CD14-positive monocyte (primary cell): ENCODE data around the gene H19. TPM values are rescaled to one million over a fixed set of nuclear protein-coding genes. Genes with fewer than 3 reads are reported as not detected.

ENCODE experiments used
- DNase-seq, 3 donors: peaks; one replicate each; pipeline ENCODE4 v3.0.0-alpha.2; 2011 to 2022
- H2AFZ ChIP-seq: 2 replicates; pipeline ENCODE4 v1.6.0; 2012; ENCODE audit warnings: mild to moderate bottlenecking, low read depth, low read length, inconsistent platforms; ENCODE audit not compliant: insufficient read depth, poor library complexity, severe bottlenecking
- H3K27ac ChIP-seq, 2 donors: 1 replicate in 1 of 2; 2 replicates in 1 of 2; pipeline ENCODE4 v1.5.1; 2012 to 2013; ENCODE audit warnings: low read length in 2 of 2, control low read depth in 1 of 2, inconsistent platforms in 1 of 2, low read depth in 1 of 2, mild to moderate bottlenecking in 1 of 2
- H3K27me3 ChIP-seq, 2 donors: one replicate each; pipeline versions ENCODE4 v1.6.0 to v1.6.1; 2011 to 2013; ENCODE audit warnings: low read length in 2 of 2; ENCODE audit not compliant: control insufficient read depth in 2 of 2, insufficient read depth in 2 of 2
- H3K36me3 ChIP-seq, 2 donors: replicated peaks in 1 of 2; 1 replicate in 1 of 2; 2 replicates in 1 of 2; pipeline versions ENCODE4 v1.5.1 to v1.6.1; 2012 to 2013; ENCODE audit warnings: low read length in 2 of 2, control low read depth in 1 of 2, inconsistent platforms in 1 of 2, mild to moderate bottlenecking in 1 of 2; ENCODE audit not compliant: insufficient read depth in 2 of 2, control insufficient read depth in 1 of 2
- H3K4me1 ChIP-seq, 2 donors: 1 replicate in 1 of 2; 2 replicates in 1 of 2; pipeline versions ENCODE4 v1.5.1 to v1.6.1; 2012 to 2013; ENCODE audit warnings: low read length in 2 of 2, control low read depth in 1 of 2, inconsistent platforms in 1 of 2, mild to moderate bottlenecking in 1 of 2, moderate library complexity in 1 of 2; ENCODE audit not compliant: insufficient read depth in 2 of 2, control insufficient read depth in 1 of 2
- H3K4me2 ChIP-seq: replicated peaks from 2 replicates; pipeline ENCODE3; 2012; ENCODE audit warnings: low read length, moderate library complexity, mild to moderate bottlenecking; ENCODE audit not compliant: poor library complexity, severe bottlenecking; ENCODE audit errors: extremely low read depth
- H3K4me3 ChIP-seq, 3 experiments: fragments of 200-600 bp in 1 of 3; sonication (generic) in 1 of 3; replicated peaks in 1 of 3; 1 replicate in 2 of 3; 2 replicates in 1 of 3; pipeline ENCODE4 v1.5.1; 2011 to 2013; ENCODE audit warnings: low read length in 3 of 3, mild to moderate bottlenecking in 3 of 3, control low read depth in 2 of 3, low read depth in 2 of 3, inconsistent platforms in 1 of 3, moderate library complexity in 1 of 3
- H3K79me2 ChIP-seq: 2 replicates; pipeline ENCODE4 v1.6.0; 2012; ENCODE audit warnings: mild to moderate bottlenecking, control low read depth, inconsistent platforms, low read length, moderate library complexity; ENCODE audit not compliant: insufficient read depth
- H3K9ac ChIP-seq: 2 replicates; pipeline ENCODE4 v1.6.0; 2017; ENCODE audit warnings: low read length, mild to moderate bottlenecking; ENCODE audit not compliant: insufficient read depth, poor library complexity, severe bottlenecking
- H3K9me3 ChIP-seq, 2 donors: replicated peaks in 1 of 2; 1 replicate in 1 of 2; 2 replicates in 1 of 2; pipeline versions ENCODE4 v1.5.1 to v1.6.1; 2012 to 2013; ENCODE audit warnings: low read length in 2 of 2, control low read depth in 1 of 2; ENCODE audit not compliant: control insufficient read depth in 1 of 2, insufficient read depth in 1 of 2
- H4K20me1 ChIP-seq: 2 replicates; pipeline ENCODE4 v1.6.0; 2012; ENCODE audit warnings: mild to moderate bottlenecking, low read length, control low read depth, moderate library complexity; ENCODE audit not compliant: insufficient read depth
- H3K27ac Mint-ChIP-seq, 7 donors: one replicate each; pipeline ENCODE4 v1.8.0; 2020; ENCODE audit warnings: mild to moderate bottlenecking in 7 of 7, mixed read lengths in 7 of 7, moderate library complexity in 6 of 7, inconsistent platforms in 2 of 7
- H3K27me3 Mint-ChIP-seq, 3 donors: one replicate each; pipeline ENCODE4 v1.8.0; 2021 to 2022; ENCODE audit warnings: low read depth in 3 of 3, mild to moderate bottlenecking in 3 of 3, mixed read lengths in 3 of 3, moderate library complexity in 3 of 3, inconsistent platforms in 1 of 3
- H3K36me3 Mint-ChIP-seq, 2 donors: one replicate each; pipeline ENCODE4 v1.8.0; 2020; ENCODE audit warnings: mixed read lengths in 2 of 2, inconsistent platforms in 1 of 2, mild to moderate bottlenecking in 1 of 2
- H3K4me1 Mint-ChIP-seq: one replicate; pipeline ENCODE4 v1.8.0; 2020; ENCODE audit warnings: mild to moderate bottlenecking, mixed read lengths
- H3K4me3 Mint-ChIP-seq, 2 donors: one replicate each; pipeline ENCODE4 v1.8.0; 2020; ENCODE audit warnings: mild to moderate bottlenecking in 2 of 2, mixed read lengths in 2 of 2, moderate library complexity in 1 of 2
- H3K9me3 Mint-ChIP-seq, 7 donors: one replicate each; pipeline ENCODE4 v1.8.0; 2020 to 2022; ENCODE audit warnings: mixed read lengths in 7 of 7, mild to moderate bottlenecking in 6 of 7, moderate library complexity in 6 of 7, inconsistent platforms in 2 of 7
- WGBS: methylation state at CpG from one replicate; pipeline ENCODE4 v1.1.5; 2013; ENCODE audit warnings: missing lambda C conversion rate; ENCODE audit not compliant: insufficient coverage; 5-methylcytosine and 5-hydroxymethylcytosine counted together
- intact Hi-C, 2 donors: fragments of 100-400 bp; cut with micrococcal nuclease; formaldehyde crosslinking; loops; one replicate each; pipeline versions ENCODE4 v1.15.0 to v1.15.1; 2023
- polyA plus RNA-seq, 3 donors: library from polyadenylated mRNA; depleted of rRNA in 1 of 3; unstranded in 2 of 3; stranded (reverse) in 1 of 3; fragments of 300-500 nt in 2 of 3; fragments of >200 nt in 1 of 3; fragmentation: Illumina TruSeq in 2 of 3; gene quantifications; 1 replicate in 2 of 3; 2 replicates in 1 of 3; pipeline ENCODE4 v1.2.3, GENCODE V29; 2012 to 2021
- TF ChIP-seq, protein P1 (sequence below): fragments of 200-600 bp; IDR thresholded peaks from one replicate; pipeline ENCODE4 v1.8.0; 2022; ENCODE audit warnings: antibody characterized with exemption, mild to moderate bottlenecking

Gene H19
- polyA plus RNA-seq, 3 donors = 0.47 TPM; not detected in 2

DNA sequence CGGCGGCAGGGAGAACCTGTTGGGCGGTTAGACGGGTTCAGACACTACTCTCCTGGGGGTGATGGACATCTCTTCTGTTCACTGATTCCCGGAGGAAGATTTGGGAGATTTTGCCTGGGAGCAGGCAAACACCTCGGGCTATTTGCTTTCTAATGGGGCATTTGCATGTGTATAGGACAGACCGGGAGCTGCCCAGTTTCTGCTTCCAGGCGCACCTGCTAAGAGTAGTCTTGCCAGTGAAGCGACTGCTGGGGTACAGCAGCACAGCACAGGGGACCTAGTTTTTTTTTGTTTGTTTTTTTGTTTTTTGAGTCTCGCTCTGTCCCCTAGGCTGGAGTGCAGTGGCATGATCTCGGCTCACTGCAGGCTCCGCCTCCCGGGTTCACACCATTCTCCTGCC is 6.8 kb upstream of the H19 start:
- no peak overlapping the region for H3K4me2 ChIP-seq
- H3K9me3 ChIP-seq = no peaks in the 10 kb centered on the region
- no peak overlapping the region for H3K4me3 Mint-ChIP-seq
- H3K9me3 Mint-ChIP-seq = no peaks in the 10 kb centered on the region
- TF ChIP-seq, protein P1, sequence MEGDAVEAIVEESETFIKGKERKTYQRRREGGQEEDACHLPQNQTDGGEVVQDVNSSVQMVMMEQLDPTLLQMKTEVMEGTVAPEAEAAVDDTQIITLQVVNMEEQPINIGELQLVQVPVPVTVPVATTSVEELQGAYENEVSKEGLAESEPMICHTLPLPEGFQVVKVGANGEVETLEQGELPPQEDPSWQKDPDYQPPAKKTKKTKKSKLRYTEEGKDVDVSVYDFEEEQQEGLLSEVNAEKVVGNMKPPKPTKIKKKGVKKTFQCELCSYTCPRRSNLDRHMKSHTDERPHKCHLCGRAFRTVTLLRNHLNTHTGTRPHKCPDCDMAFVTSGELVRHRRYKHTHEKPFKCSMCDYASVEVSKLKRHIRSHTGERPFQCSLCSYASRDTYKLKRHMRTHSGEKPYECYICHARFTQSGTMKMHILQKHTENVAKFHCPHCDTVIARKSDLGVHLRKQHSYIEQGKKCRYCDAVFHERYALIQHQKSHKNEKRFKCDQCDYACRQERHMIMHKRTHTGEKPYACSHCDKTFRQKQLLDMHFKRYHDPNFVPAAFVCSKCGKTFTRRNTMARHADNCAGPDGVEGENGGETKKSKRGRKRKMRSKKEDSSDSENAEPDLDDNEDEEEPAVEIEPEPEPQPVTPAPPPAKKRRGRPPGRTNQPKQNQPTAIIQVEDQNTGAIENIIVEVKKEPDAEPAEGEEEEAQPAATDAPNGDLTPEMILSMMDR = no peak
- DNase-seq = no peak
- H3K9ac ChIP-seq = no peak overlapping the region
- no peak overlapping the region for H3K27ac ChIP-seq
- no peak overlapping the region for H3K27ac Mint-ChIP-seq
- H3K4me1 Mint-ChIP-seq = no peaks in the 10 kb centered on the region
- intact Hi-C loops = no loop called here
- no peaks in the 10 kb centered on the region for H4K20me1 ChIP-seq
- no peak overlapping the region for H2AFZ ChIP-seq
- H3K4me3 ChIP-seq = no peak overlapping the region
- H3K79me2 ChIP-seq = no peaks in the 10 kb centered on the region
- H3K4me1 ChIP-seq = no peaks in the 10 kb centered on the region
- H3K27me3 ChIP-seq = no peaks in the 10 kb centered on the region
- no CpG with 5 or more reads among the region's 13 CpGs for WGBS
- no peaks in the 10 kb centered on the region for H3K27me3 Mint-ChIP-seq
- H3K36me3 ChIP-seq = no peaks in the 10 kb centered on the region
- no peaks in the 10 kb centered on the region for H3K36me3 Mint-ChIP-seq

DNA sequence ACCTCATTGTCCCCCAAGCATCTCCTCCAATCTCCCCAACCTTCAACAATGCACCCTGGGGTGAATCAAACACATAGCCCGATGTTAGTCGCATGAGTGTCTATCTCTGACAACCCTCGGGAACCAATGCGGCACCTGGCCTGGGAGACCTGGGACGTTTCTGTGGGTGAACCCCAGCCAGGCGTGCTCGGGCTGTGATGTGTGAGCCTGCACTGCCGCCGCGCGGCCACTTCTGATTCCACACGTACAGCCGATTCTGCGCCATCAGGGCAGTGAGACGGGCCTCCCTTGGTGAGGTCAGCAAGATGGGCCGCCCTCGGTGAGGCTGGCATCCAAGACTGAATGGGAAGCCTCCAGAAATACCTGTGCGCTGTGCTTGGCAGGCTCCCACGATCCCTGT is 5.2 kb upstream of the H19 start:
- no peak overlapping the region for H3K4me3 ChIP-seq
- H3K79me2 ChIP-seq = no peaks in the 10 kb centered on the region
- no peak overlapping the region for H3K9ac ChIP-seq
- no peaks in the 10 kb centered on the region for H3K36me3 ChIP-seq
- TF ChIP-seq, protein P1 = no peak
- Mint-ChIP-seq H3K4me3 (no peak overlapping the region), H3K4me1 (no peaks in the 10 kb centered on the region), H3K36me3 (no peaks in the 10 kb centered on the region), H3K9me3 (no peaks in the 10 kb centered on the region), H3K27me3 (no peaks in the 10 kb centered on the region), H3K27ac (no peak overlapping the region)
- H3K27ac ChIP-seq = no peak overlapping the region
- H3K27me3 ChIP-seq = no peaks in the 10 kb centered on the region
- H4K20me1 ChIP-seq = no peaks in the 10 kb centered on the region
- no peaks in the 10 kb centered on the region for H3K9me3 ChIP-seq
- no peak overlapping the region for H2AFZ ChIP-seq
- H3K4me2 ChIP-seq = no peak overlapping the region
- H3K4me1 ChIP-seq = no peaks in the 10 kb centered on the region
- no CpG with 5 or more reads among the region's 19 CpGs for whole genome bisulfite sequencing
- no peak for DNase-seq
- intact Hi-C loops = no loop called here
